GM10266 (cell line): ENCODE measurements around the gene ABCA2.
A peak's percentile ranks its signal among the peaks of the same experiment; 100 is the strongest.

Source experiments
- DNase-seq: peaks from one replicate; pipeline ENCODE4 v3.0.0; 2012; ENCODE audit errors: extremely low spot score
- CTCF ChIP-seq: IDR thresholded peaks from 2 replicates; pipeline ENCODE4 v1.5.1; 2012; ENCODE audit warnings: mild to moderate bottlenecking, low read depth; ENCODE audit not compliant: control insufficient read depth, insufficient read depth; ENCODE audit errors: missing control alignments

The ABCA2 gene

GRCh38 chr9:137001857-137002645 is 26.0 kb downstream of the ABCA2 start:
- TF ChIP-seq CTCF: no peak
- DNase-seq: no peak

- no peak for TF ChIP-seq CTCF
- DNase-seq: peak; percentile 92
Measured at GRCh38 chr9:137000177-137000930, 27.7 kb downstream of the ABCA2 start.

- TF ChIP-seq CTCF: no peak
- no peak for DNase-seq
Measured at GRCh38 chr9:136997830-136998234, 30.2 kb downstream of the ABCA2 start.

- DNase-seq: no peak
Measured at GRCh38 chr9:136997371-136997770, 30.7 kb downstream of the ABCA2 start.

GRCh38 chr9:136996361-136997292 is 31.4 kb downstream of the ABCA2 start, which contains the start of gene CLIC3:
CLIC3 (minus strand) TSS chr9:136996568; CDS start chr9:136996543, 25 bp downstream.
- DNase-seq: no peak
- no peak for TF ChIP-seq CTCF

More at GRCh38 chr9:136997371-136997770, 30.7 kb downstream of the ABCA2 start:
- TF ChIP-seq CTCF: no peak

- TF ChIP-seq CTCF: no peak
- no peak for DNase-seq
Measured at GRCh38 chr9:136995772-136996311, 32.2 kb downstream of the ABCA2 start.
